ENCODE data around the gene DIDO1.

- TF ChIP-seq, protein P1, sequence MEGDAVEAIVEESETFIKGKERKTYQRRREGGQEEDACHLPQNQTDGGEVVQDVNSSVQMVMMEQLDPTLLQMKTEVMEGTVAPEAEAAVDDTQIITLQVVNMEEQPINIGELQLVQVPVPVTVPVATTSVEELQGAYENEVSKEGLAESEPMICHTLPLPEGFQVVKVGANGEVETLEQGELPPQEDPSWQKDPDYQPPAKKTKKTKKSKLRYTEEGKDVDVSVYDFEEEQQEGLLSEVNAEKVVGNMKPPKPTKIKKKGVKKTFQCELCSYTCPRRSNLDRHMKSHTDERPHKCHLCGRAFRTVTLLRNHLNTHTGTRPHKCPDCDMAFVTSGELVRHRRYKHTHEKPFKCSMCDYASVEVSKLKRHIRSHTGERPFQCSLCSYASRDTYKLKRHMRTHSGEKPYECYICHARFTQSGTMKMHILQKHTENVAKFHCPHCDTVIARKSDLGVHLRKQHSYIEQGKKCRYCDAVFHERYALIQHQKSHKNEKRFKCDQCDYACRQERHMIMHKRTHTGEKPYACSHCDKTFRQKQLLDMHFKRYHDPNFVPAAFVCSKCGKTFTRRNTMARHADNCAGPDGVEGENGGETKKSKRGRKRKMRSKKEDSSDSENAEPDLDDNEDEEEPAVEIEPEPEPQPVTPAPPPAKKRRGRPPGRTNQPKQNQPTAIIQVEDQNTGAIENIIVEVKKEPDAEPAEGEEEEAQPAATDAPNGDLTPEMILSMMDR (IDR thresholded peaks at IDR 0.05): no peak
- no peak for TF ChIP-seq POLR2A (IDR thresholded peaks at IDR 0.05)
Observed at GRCh38 chr20:62945771-62946339, 19.6 kb upstream of the DIDO1 start.

Data from vagina (tissue), 2 donors.